Activated CD4-positive, alpha-beta T cell treated with anti-CD3 and anti-CD28 coated beads for 1 hour (primary cell): Measurements from ENCODE around the gene TANGO2.

Experiments used
- DNase-seq: peaks from one replicate; pipeline ENCODE4 v3.0.0-alpha.2; 2020

TANGO2 gene

GRCh38 chr22:20089226-20089976 lies 68.5 kb downstream of the TANGO2 start:
- DNase-seq = no peak

DNA sequence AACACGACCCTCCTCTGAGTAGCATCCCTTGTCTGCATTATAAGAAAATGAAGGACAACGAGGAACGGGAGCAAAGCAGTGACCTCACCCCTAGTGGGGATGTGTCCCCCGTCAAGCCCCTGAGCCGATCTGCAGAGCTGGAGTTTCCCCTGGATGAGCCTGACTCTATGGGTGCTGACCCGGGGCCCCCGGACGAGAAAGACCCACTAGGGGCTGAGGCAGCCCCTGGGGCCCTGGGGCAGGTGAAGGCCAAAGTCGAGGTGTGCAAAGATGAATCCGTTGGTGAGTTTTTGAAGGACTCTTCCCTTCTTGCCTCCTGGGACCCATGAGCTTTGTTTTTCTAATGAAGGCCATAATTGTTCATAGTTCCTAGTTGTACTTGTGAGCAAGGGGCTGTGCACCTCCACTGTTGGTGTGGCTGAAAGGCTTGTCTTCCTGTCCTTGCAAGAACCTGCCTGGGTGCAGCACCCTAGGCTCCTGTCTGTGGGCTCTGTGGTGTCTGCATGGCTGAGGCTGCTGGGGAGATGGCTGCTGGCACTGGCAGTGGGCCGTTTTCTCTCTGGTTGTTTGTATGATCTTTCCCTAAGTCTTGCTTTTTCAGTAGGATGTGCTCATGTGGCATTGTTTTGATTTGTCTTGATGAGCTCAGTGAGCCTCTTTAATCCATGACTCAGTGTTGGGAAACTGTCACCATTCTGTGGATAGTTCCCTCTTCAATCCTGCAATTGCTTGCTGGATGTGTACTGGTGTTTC lies 69.2 kb downstream of the TANGO2 start:
- DNase-seq = no peak

DNA sequence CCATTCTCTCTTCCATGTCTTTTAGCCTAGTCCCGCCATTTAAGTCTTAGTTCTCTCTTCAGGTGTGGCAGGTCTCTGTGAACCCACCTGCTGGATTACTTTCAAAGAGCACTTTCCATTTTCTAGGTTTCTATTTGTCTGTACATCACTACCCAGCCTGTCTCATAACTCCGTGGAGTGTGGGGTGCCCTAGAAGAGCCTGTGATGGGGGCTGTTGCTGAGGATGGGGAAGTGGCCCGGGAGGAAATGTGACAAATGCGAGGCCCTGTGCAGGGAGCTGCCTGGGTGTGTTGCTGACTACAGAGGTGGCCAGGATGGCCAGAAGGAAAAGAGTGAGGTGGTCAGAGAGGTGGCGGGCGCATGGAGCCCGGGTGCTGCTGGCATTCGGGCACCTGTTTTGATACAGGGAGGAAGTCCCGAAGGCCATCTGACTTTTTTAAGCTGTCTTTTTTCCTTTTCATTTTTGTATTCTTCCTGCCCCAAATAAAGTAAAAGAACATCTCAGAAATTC lies 69.9 kb downstream of the TANGO2 start:
- DNase-seq = no peak

DNA sequence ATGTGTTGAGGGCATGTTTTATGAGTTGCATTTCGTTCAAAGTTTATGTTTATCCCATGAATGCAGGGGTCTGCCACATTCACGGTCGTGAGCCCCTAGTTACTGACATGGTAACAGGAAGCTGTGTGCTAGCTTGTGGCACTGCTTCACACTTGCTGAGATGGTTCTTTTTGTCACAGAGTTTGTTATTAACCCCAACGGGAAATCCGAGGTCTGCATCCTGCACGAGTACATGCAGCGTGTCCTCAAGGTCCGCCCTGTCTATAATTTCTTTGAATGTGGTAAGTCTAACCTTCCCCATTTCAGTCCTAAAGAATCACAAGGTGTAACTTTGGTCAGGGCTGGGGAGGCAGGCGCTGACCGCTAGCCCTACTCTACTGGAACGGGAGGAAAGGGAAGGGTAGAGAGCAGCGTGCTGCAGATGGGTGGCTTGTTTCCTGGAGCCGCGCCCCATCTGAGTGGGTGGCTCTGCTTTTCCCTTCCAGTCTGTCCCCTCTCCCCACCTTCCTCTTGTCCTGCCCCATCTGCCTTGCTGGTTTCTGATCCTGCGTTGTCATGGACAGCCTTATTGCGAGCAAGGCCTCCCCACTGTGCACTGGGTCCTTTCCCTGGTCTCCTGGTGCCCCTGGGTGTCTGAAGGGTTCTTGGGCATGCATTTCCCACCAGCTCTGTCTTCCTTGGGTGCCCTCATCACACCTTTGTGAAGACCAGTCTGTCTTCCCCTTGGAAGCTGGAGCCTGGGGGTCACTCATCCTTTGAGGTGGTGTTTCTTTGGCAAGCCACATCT lies 71.0 kb downstream of the TANGO2 start:
- DNase-seq = no peak

DNA sequence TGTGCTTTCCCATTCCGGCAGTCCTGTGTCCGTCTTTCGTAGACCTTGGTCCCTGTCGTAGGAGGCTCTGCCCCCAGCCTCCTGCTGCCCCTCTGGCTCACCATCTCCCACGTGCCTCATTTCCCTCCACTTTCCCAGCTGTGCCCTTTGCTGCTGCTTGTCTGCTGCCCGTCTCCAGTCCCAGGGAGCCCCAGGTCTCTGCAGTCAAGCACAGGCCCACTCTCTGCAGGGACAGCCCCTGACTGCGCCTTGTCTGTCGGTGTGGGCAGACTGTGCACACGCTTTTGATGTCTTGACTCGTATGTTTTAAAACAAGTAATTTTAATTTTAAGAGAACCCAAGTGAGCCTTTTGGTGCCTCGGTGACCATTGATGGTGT lies 71.6 kb downstream of the TANGO2 start:
- no peak for DNase-seq

DNA sequence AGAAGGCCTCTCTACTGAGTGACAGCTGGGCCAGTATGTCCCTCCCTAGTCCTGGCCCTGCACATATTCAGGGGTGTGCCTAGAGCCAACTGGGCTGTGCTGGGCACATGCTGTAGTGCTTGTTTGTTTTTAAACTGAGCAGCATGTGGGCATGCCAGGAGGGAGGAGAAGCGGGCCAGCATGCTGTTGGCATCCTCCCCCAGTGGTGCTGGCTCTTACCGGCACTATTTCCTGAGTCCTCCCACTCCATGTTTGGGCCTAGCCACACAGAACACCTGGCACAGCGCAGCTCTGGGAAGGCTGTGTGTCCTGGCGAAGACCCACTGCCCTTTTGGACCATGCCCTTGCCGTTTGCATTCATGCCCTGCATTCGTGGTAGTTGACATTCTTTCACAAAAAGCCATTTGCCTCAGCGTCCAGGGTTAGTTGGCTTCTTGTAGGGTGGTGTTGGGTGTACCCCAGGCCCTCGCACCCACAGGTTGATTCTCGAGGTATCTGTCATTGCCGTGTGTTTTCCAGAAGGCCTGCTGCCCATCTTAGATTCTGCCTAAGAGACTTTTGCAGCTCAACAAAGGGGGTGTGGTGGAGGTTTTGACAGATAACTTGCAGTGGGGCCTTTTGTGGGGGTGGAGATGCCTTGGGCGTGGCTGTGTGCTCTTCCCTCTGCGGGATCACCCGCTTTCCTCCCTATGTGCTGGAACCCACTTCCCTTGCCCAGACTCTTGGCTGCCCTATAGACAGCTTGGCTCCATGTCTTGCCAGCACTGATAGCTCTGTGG lies 72.7 kb downstream of the TANGO2 start:
- DNase-seq = no peak

- DNase-seq = no peak
Measured at GRCh38 chr22:20094197-20094807, 73.4 kb downstream of the TANGO2 start.

DNA sequence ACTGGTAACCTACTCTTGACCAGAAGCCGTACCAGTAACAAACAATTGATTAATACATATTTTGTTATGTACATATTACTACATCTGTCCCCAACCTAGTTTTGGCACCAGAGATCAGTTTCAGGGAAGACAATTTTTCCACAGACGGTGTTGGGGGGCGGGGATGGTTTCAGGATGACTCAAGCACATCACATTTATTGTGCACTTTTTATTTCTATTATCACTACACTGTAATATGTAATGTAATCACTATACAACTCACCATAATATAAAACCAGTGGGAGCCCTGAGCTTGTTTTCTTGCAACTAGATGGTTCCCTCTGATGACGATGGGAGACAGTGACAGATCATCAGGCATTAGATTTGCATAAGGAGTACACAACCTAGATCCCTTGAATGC lies 74.6 kb downstream of the TANGO2 start:
- DNase-seq = no peak

- no peak for DNase-seq
Measured at GRCh38 chr22:20096574-20097420, 75.9 kb downstream of the TANGO2 start.

- DNase-seq = no peak
Measured at GRCh38 chr22:20099099-20099711, 78.3 kb downstream of the TANGO2 start.

GRCh38 chr22:20101638-20102037 lies 80.7 kb downstream of the TANGO2 start:
- DNase-seq = no peak

GRCh38 chr22:20102203-20102780 lies 81.4 kb downstream of the TANGO2 start:
- no peak for DNase-seq

DNA sequence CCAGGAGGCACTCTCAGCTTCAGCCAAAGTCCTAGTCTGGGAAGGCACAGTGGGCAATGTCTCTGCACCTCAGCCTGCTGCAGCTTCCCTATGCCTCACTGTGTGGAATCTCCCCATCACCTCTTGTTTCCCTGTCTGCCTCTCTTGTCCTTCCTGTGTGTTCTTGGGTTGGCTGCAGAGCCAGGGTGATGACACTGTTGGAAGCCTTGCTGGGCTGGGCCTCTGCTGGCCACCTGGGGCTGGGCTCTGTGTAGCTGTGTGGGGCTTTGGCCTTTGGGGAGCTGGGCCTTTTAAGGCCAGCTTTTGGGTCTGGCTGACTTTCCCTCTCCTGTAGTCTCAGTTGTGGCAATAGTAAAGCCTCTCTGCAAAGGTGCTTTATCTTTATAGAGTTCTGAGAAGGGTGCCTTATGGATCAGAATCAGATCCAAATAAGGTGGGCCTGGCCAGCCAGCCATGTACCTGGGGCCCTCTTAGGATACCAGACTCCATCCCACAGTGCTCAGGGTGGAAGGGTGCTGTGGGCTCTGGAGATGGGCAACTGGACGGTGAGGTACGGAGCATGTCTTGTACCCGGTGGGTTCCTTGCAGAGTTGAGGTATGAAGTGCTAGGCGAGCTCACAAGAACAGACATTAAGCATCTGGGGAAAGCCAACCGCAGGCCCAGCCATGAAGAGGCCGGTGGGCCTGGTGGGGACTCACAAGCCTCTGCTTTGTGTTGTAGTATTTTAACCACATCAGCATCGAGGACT lies 84.7 kb downstream of the TANGO2 start:
- no peak for DNase-seq

GRCh38 chr22:20106205-20106848 lies 85.4 kb downstream of the TANGO2 start:
- no peak for DNase-seq

DNA sequence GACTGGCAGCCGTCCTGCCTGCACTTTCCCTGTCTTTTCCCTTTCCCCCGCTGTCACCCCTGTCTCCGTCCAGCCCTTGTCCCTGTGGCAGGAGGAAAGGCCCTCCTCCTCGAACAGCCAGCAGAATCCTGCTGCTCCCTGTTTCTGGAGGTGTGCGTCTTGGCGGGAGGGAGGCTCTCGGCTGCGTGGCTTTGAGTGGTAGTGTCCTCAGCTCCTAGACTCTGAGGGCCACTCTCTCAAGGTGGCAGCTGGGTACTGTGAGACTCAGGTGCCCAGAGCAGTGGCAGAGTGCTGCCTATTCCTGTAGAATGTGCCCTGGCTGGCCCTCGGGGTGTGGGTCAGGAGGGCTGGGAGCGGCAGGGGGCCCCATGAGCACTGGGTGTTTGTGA lies 85.9 kb downstream of the TANGO2 start:
- no peak for DNase-seq

DNA sequence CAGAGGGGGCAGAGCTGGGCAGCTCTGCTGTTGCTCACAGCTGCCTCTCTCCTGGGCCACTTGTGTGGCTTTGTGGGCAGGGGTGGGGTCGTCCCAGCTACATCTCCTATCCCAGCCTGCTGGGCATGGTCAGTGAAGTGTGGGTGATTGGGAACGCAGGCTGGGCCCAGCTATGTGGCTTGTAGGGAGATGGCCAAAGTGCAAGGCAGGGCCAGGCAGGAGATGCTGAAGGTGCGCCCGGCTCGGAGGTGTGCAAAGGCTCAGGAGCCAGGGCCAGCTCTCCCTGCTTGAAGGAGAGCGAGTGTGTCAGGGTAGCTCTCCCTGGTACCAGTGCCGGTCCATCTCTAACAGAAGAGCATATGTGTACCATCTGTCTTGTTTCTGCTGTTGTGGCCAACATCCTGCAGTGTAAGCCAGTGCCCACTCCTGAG lies 86.6 kb downstream of the TANGO2 start:
- DNase-seq = no peak

GRCh38 chr22:20107951-20108756 lies 87.2 kb downstream of the TANGO2 start:
- no peak for DNase-seq

GRCh38 chr22:20108757-20109230 lies 87.9 kb downstream of the TANGO2 start:
- DNase-seq = no peak
